ENCODE measurements around the gene KCNC1.

DNA sequence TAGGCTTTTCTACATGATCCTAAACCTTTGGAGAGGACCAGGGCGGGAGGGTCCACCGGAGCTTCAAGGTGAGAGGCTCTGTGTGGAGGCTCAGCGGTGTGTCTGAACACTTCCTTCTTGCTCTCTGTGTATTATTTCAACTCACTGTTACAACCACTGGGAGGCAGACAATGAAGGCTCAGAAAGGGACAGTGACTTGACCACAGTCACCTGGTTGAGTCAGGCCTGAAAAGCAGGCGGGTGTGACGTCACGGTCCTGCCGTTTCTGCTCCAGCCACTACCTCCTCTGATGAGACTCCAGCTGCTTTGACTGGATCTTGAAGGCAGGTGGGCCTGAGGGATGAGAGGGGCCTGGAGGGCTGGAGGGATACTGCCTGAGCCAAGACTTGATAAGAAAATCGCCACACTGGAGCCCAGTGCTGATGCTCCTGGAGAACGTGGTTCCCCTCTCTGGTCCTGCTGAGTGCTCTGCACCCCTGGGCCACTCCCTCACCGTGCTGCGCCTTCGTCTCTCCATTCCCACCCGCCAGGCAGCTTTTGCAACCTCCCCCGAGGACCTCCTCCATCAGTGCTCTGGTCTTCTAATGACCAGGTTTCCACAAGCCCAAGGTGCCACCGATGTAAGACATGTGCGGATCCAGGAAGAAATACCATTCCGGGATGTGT, 27.9 kb downstream of the KCNC1 start:
- TF ChIP-seq CTCF (IDR thresholded peaks at IDR 0.05) (peak in 1 of 6 experiments; percentile 28), POLR2A (IDR thresholded peaks at IDR 0.05) (no peak)
